ENCODE measurements around the gene RPL29. TPM values are rescaled to one million over a fixed set of nuclear protein-coding genes. Genes with fewer than 3 reads are reported as not detected.

Gene RPL29
- total RNA-seq, 2 donors from 2014 or later = 370 to 792 TPM

GRCh38 chr3:52040600-52040999, 44.9 kb upstream of the RPL29 start:
- DNase-seq = no peak
- peaks cover 5% of the 10 kb centered on the region for H3K4me1 ChIP-seq
- WGBS, 2 donors = 67 to 72% methylated on average over 8 of the region's 8 CpGs
- intact Hi-C loops (cut with DNase I) = no loop called here
- H3K36me3 ChIP-seq (replicated peaks in 1 of 2; ENCODE audit: insufficient read depth in 1 of 2, low read depth in 2 of 2) = no peaks in the 10 kb centered on the region
- TF ChIP-seq, protein P1, sequence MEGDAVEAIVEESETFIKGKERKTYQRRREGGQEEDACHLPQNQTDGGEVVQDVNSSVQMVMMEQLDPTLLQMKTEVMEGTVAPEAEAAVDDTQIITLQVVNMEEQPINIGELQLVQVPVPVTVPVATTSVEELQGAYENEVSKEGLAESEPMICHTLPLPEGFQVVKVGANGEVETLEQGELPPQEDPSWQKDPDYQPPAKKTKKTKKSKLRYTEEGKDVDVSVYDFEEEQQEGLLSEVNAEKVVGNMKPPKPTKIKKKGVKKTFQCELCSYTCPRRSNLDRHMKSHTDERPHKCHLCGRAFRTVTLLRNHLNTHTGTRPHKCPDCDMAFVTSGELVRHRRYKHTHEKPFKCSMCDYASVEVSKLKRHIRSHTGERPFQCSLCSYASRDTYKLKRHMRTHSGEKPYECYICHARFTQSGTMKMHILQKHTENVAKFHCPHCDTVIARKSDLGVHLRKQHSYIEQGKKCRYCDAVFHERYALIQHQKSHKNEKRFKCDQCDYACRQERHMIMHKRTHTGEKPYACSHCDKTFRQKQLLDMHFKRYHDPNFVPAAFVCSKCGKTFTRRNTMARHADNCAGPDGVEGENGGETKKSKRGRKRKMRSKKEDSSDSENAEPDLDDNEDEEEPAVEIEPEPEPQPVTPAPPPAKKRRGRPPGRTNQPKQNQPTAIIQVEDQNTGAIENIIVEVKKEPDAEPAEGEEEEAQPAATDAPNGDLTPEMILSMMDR (IDR thresholded peaks at IDR 0.05) = no peak
- no peak for TF ChIP-seq POLR2A (IDR thresholded peaks at IDR 0.05)
- peak overlapping the region in 2 of 4 donors; percentile 42 to 74 for H3K27ac ChIP-seq
- H3K27me3 ChIP-seq = no peaks in the 10 kb centered on the region
- no peak overlapping the region for H3K4me3 ChIP-seq
- H3K9me3 ChIP-seq = no peaks in the 10 kb centered on the region
- ATAC-seq = no peak

DNA sequence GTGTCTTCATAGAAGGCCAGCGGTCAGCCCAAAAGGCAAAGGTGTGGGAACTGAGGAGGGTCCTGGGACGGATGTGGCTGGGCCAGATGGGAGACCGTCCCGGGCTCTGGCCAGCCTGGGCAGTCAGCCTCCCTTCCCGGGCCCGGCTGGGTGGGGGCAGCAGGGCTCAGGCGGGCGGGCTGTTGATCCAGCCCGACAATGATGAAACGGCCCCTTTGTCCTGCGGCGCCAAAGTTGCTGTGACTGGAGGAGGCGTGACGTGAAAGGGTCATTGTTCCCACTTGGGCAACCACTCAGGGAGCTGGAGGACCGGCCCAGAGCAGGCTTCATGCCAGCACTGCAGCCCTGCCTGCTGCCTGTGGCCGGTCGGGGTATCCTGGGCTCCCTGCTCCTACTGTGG, 44.2 kb upstream of the RPL29 start:
- Histone ChIP-seq H3K9me3 (no peaks in the 10 kb centered on the region), H3K4me1 (peaks cover 5% of the 10 kb centered on the region), H3K27ac (peak overlapping the region in 3 of 4 donors; percentile 42 to 74 (median 70)), H3K36me3 (replicated peaks in 1 of 2; ENCODE audit: insufficient read depth in 1 of 2, low read depth in 2 of 2) (no peaks in the 10 kb centered on the region), H3K27me3 (no peaks in the 10 kb centered on the region), H3K4me3 (no peak overlapping the region)
- DNase-seq = peak; percentile 67 to 82 (median 82)
- no peak for TF ChIP-seq POLR2A (IDR thresholded peaks at IDR 0.05)
- TF ChIP-seq, protein P1 (IDR thresholded peaks at IDR 0.05) = no peak
- WGBS, 2 donors = 31 to 33% methylated on average over 4 to 16 of the region's 17 CpGs
- ATAC-seq = peak; percentile 89
- intact Hi-C loops (cut with DNase I) = no loop called here

- Histone ChIP-seq H3K27me3 (no peaks in the 10 kb centered on the region), H3K27ac (peak overlapping the region in 3 of 4 donors; percentile 20 to 74 (median 70)), H3K4me1 (peaks cover 5% of the 10 kb centered on the region), H3K4me3 (no peak overlapping the region), H3K36me3 (replicated peaks in 1 of 2; ENCODE audit: insufficient read depth in 1 of 2, low read depth in 2 of 2) (no peaks in the 10 kb centered on the region), H3K9me3 (no peaks in the 10 kb centered on the region)
- no peak for DNase-seq
- ATAC-seq = no peak
- WGBS, 2 donors = 64 to 65% methylated on average over 4 of the region's 4 CpGs
- intact Hi-C loops (cut with DNase I) = no loop called here
- TF ChIP-seq, protein P1 (IDR thresholded peaks at IDR 0.05) = no peak
- no peak for TF ChIP-seq POLR2A (IDR thresholded peaks at IDR 0.05)
Measured at GRCh38 chr3:52039426-52039825, 43.7 kb upstream of the RPL29 start.

GRCh38 chr3:52038227-52038626, 42.5 kb upstream of the RPL29 start:
- ATAC-seq (no peak), DNase-seq (no peak)
- H3K27ac ChIP-seq = no peak overlapping the region
- H3K36me3 ChIP-seq (replicated peaks in 1 of 2; ENCODE audit: insufficient read depth in 1 of 2, low read depth in 2 of 2) = no peaks in the 10 kb centered on the region
- TF ChIP-seq, protein P1 (IDR thresholded peaks at IDR 0.05) = no peak
- no peak overlapping the region for H3K4me3 ChIP-seq
- no peaks in the 10 kb centered on the region for H3K9me3 ChIP-seq
- H3K4me1 ChIP-seq = peaks cover 5% of the 10 kb centered on the region
- 84 to 100% methylated on average over 1 to 6 of the region's 6 CpGs for WGBS, 2 donors
- intact Hi-C loops (cut with DNase I) = no loop called here
- H3K27me3 ChIP-seq = no peaks in the 10 kb centered on the region

- no peak for ATAC-seq
- no peak overlapping the region for H3K4me3 ChIP-seq
- intact Hi-C loops (cut with DNase I) = no loop called here
- no peak for DNase-seq
- TF ChIP-seq, protein P1 (IDR thresholded peaks at IDR 0.05) = no peak
- TF ChIP-seq POLR2A (IDR thresholded peaks at IDR 0.05) = no peak
- H3K27ac ChIP-seq = no peak overlapping the region
- H3K36me3 ChIP-seq (replicated peaks in 1 of 2; ENCODE audit: insufficient read depth in 1 of 2, low read depth in 2 of 2) = no peaks in the 10 kb centered on the region
- H3K27me3 ChIP-seq = no peaks in the 10 kb centered on the region
- WGBS, 2 donors = 97 to 100% methylated on average over 1 to 4 of the region's 4 CpGs
- peaks cover 5% of the 10 kb centered on the region for H3K4me1 ChIP-seq
- no peaks in the 10 kb centered on the region for H3K9me3 ChIP-seq
Measured at GRCh38 chr3:52037291-52037690, 41.6 kb upstream of the RPL29 start.

Measured in body of pancreas (tissue), 4 donors.